Measurements from ENCODE around the gene MMP13. TPM values are rescaled to one million over a fixed set of nuclear protein-coding genes. Genes with fewer than 3 reads are reported as not detected.
A peak's percentile ranks its signal among the peaks of the same experiment; 100 is the strongest.
"Not testable (repeated sequence)": the region's sequence is repeated elsewhere in the genome, so short reads cannot be mapped to it uniquely, and the experiment has no call there.

MMP13 gene
- polyA plus RNA-seq, 1 donor (not counting 4 experiments of a cell fraction or from before 2014, with no cell fraction given) = 0.05 TPM

DNA sequence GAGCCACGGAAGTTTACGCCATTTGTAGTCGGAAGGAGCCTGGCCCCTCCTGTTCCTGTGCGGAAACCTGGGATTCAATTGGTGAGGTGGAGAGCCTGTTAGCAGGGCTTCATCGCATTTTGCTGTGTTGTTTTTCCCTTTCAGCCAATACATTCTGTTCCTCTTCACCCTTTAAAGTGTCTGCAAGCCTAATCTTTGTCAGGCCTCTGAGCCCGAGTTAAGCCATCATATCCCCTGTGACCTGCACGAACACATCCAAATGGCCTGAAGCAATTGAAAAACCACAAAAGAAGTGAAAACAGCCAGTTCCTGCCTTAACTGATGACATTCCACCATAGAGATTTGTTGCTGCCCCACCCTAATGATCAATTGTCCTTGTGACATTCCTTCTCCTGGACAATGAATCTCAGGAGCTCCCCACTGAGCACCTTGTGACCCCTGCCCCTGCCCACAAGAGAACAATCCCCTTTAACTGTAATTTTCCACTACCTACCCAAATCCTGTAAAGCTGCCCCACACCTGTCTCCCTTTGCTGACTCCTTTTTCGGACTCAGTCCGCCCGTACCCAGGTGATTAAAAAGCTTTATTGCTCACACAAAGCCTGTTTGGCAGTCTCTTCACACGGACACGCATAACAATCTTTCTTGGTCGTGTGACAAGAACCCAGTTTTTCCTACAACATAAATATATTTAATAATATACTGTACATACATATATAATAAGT is 43.6 kb downstream of the MMP13 start:
- Histone ChIP-seq H3K27ac (ENCODE audit: control insufficient read depth, insufficient read depth, low read length) (peak overlapping the region; percentile 22), H3K9me1 (ENCODE audit: control insufficient read depth, extremely low read depth, insufficient read depth, low read length) (no peaks in the 10 kb centered on the region), H3K9me3 (ENCODE audit: control insufficient read depth, low read depth, low read length) (no peaks in the 10 kb centered on the region), H3K36me3 (ENCODE audit: control insufficient read depth in 2 of 2, extremely low read depth in 1 of 2, insufficient read depth in 2 of 2, low read length in 2 of 2) (no peaks in the 10 kb centered on the region), H3K9ac (ENCODE audit: control insufficient read depth, extremely low read depth, insufficient read depth, low read length) (no peak overlapping the region), H3K27me3 (ENCODE audit: control insufficient read depth, extremely low read depth, insufficient read depth, low read length) (no peaks in the 10 kb centered on the region), H2AFZ (ENCODE audit: control insufficient read depth, low read length) (peak overlapping the region; percentile 61), H3K4me1 (ENCODE audit: control insufficient read depth, extremely low read depth, insufficient read depth, low read length) (peaks cover 19% of the 10 kb centered on the region), H3K79me2 (ENCODE audit: control insufficient read depth, insufficient read depth, low read length) (no peaks in the 10 kb centered on the region), H4K20me1 (ENCODE audit: control insufficient read depth, extremely low read depth, insufficient read depth, low read length) (no peaks in the 10 kb centered on the region), H3K4me2 (ENCODE audit: control insufficient read depth, extremely low read depth, insufficient read depth, low read depth, low read length) (peak overlapping the region; percentile 61), H3K4me3 (ENCODE audit: control insufficient read depth in 2 of 3, extremely low read depth in 1 of 3, insufficient read depth in 2 of 3, low read depth in 1 of 3, low read length in 3 of 3) (no peak overlapping the region)
- DNase-seq (ENCODE audit: low read depth, low spot score) = no peak
- FAIRE-seq = peak; percentile 59
- dilution Hi-C loops (cut with MboI; ENCODE audit: extremely low pct_ligation_motif_present, low sequenced_read_pairs) = no loop called here
- TF ChIP-seq, protein P1, sequence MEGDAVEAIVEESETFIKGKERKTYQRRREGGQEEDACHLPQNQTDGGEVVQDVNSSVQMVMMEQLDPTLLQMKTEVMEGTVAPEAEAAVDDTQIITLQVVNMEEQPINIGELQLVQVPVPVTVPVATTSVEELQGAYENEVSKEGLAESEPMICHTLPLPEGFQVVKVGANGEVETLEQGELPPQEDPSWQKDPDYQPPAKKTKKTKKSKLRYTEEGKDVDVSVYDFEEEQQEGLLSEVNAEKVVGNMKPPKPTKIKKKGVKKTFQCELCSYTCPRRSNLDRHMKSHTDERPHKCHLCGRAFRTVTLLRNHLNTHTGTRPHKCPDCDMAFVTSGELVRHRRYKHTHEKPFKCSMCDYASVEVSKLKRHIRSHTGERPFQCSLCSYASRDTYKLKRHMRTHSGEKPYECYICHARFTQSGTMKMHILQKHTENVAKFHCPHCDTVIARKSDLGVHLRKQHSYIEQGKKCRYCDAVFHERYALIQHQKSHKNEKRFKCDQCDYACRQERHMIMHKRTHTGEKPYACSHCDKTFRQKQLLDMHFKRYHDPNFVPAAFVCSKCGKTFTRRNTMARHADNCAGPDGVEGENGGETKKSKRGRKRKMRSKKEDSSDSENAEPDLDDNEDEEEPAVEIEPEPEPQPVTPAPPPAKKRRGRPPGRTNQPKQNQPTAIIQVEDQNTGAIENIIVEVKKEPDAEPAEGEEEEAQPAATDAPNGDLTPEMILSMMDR (optimal IDR thresholded peaks at IDR 0.05 in 1 of 3, IDR thresholded peaks at IDR 0.05 in 1 of 3, conservative IDR thresholded peaks at IDR 0.05 in 1 of 3; ENCODE audit: extremely low read depth in 1 of 3, insufficient read depth in 2 of 3, low read length in 3 of 3) = no peak
- no peak for TF ChIP-seq EZH2 (IDR thresholded peaks at IDR 0.05; ENCODE audit: low read length)

DNA sequence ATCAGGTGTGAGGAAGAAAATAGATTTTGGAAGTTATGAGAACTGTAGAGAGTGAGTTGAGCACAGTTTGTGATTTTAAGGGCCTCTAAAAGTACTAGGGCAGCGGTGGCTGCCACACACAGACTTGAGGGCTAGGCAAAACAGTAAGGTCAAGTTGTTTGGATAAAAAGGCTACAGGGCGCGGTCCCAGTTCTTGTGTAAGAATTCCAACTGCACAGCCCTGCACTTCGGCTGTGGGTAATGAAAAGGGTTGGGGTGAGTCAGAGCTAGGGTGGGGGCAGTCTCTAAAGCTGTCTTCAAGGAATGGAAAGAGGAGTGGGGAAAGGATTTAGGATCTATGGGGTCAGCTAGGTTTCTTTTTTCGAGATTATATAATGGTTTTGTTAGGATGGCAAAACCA is 49.7 kb downstream of the MMP13 start:
- H3K4me1 ChIP-seq (ENCODE audit: control insufficient read depth, extremely low read depth, insufficient read depth, low read length); H3K4me2 ChIP-seq (ENCODE audit: control insufficient read depth, extremely low read depth, insufficient read depth, low read depth, low read length); FAIRE-seq; H2AFZ ChIP-seq (ENCODE audit: control insufficient read depth, low read length); H3K4me3 ChIP-seq (ENCODE audit: control insufficient read depth in 2 of 3, extremely low read depth in 1 of 3, insufficient read depth in 2 of 3, low read depth in 1 of 3, low read length in 3 of 3); H3K9ac ChIP-seq (ENCODE audit: control insufficient read depth, extremely low read depth, insufficient read depth, low read length); dilution Hi-C loops (cut with MboI; ENCODE audit: extremely low pct_ligation_motif_present, low sequenced_read_pairs); DNase-seq (ENCODE audit: low read depth, low spot score); H3K36me3 ChIP-seq (ENCODE audit: control insufficient read depth in 2 of 2, extremely low read depth in 1 of 2, insufficient read depth in 2 of 2, low read length in 2 of 2); H4K20me1 ChIP-seq (ENCODE audit: control insufficient read depth, extremely low read depth, insufficient read depth, low read length); H3K27ac ChIP-seq (ENCODE audit: control insufficient read depth, insufficient read depth, low read length); H3K9me3 ChIP-seq (ENCODE audit: control insufficient read depth, low read depth, low read length); H3K79me2 ChIP-seq (ENCODE audit: control insufficient read depth, insufficient read depth, low read length); H3K9me1 ChIP-seq (ENCODE audit: control insufficient read depth, extremely low read depth, insufficient read depth, low read length); H3K27me3 ChIP-seq (ENCODE audit: control insufficient read depth, extremely low read depth, insufficient read depth, low read length): not testable (repeated sequence)

DNA sequence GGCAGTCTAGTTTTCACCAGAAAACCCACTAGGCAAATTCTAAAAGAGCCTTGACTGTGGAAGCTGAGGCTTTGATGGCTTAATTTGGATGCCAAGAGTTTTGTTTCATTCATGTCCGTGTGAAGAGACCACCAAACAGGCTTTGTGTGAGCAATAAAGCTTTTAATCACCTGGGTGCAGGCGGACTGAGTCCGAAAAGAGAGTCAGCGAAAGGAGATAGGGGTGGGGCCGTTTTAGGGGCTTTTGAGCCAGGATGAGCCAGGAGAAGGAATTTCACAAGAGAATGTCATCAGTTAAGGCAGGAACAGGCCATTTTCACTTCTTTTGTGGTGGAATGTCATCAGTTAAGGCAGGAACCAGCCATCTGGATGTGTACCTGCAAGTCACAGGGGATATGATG is 51.6 kb downstream of the MMP13 start:
- dilution Hi-C loops (cut with MboI; ENCODE audit: extremely low pct_ligation_motif_present, low sequenced_read_pairs); FAIRE-seq; H3K4me3 ChIP-seq (ENCODE audit: control insufficient read depth in 2 of 3, extremely low read depth in 1 of 3, insufficient read depth in 2 of 3, low read depth in 1 of 3, low read length in 3 of 3); H3K4me2 ChIP-seq (ENCODE audit: control insufficient read depth, extremely low read depth, insufficient read depth, low read depth, low read length); H4K20me1 ChIP-seq (ENCODE audit: control insufficient read depth, extremely low read depth, insufficient read depth, low read length); H3K36me3 ChIP-seq (ENCODE audit: control insufficient read depth in 2 of 2, extremely low read depth in 1 of 2, insufficient read depth in 2 of 2, low read length in 2 of 2); H2AFZ ChIP-seq (ENCODE audit: control insufficient read depth, low read length); H3K27me3 ChIP-seq (ENCODE audit: control insufficient read depth, extremely low read depth, insufficient read depth, low read length); H3K9ac ChIP-seq (ENCODE audit: control insufficient read depth, extremely low read depth, insufficient read depth, low read length); H3K9me1 ChIP-seq (ENCODE audit: control insufficient read depth, extremely low read depth, insufficient read depth, low read length); H3K27ac ChIP-seq (ENCODE audit: control insufficient read depth, insufficient read depth, low read length); H3K9me3 ChIP-seq (ENCODE audit: control insufficient read depth, low read depth, low read length); H3K79me2 ChIP-seq (ENCODE audit: control insufficient read depth, insufficient read depth, low read length); DNase-seq (ENCODE audit: low read depth, low spot score): not testable (repeated sequence)
- H3K4me1 ChIP-seq (ENCODE audit: control insufficient read depth, extremely low read depth, insufficient read depth, low read length) = peaks cover 11% of the 10 kb centered on the region

Data from keratinocyte (primary cell).